GM19025 (cell line): ENCODE data around the gene COQ5.

ENCODE experiments used
- ATAC-seq: cut with Tn5 transposase; IDR thresholded peaks from one replicate; pipeline ENCODE4 v1.9.1; 2021; ENCODE audit warnings: mild to moderate bottlenecking, low read depth, moderate library complexity; ENCODE audit not compliant: unreplicated experiment

Gene COQ5

DNA sequence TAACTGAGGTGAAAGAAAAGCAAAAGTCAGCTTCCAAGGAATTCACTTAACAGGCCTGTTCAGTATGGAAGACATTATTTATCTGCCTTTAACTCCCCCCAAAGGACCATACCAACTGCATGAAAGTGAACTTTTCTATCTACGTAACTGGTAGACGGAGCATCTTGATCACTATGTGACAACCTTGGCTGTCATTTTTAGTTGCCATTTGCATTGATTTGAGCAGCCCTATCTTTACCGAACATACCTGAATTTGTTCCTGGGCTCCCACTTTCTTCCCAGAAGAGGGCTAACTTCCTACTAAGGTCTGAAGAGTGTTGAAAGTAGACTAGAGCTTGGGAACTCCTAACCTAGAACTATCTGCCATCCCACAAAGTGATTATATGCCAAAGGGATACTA, 68.8 kb downstream of the COQ5 start:
- ATAC-seq = no peak

DNA sequence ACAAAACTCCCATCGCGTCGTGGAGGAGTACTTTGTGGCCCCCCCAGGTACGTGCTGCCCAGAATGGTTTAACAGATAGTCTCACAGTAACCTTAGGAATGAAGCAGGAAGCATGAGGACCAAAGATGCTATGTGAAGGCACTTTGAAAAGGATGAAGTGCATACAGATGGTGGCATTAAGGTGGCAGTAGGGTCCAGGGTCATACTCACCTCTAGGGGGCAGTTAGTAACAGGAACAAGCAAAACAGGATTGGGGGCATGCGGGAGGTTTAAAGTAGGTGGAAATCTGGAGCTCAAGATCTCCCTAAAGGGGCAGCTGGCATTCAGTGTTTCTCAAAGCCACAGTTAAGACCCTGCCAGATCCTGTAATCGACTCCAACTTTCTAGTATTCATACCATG, 71.8 kb downstream of the COQ5 start:
- ATAC-seq = no peak

DNA sequence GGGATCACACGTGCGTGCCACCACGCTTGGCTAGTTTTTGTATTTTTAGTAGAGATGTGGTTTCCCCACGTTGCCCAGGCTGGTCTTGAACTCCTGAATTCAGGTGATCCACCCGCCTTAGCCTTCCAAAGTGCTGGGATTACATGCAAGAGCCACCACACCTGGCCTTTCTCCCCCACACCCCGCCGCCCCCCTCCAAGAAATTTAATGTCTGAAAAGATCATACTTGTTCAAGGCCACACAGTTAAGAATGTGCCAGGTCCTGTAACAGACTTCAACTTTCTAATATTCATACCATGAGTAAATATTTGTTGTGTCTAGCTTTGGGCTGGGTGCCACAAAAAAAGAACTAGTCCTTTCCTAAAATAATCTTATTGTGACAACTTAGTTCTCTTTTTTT, 73.7 kb downstream of the COQ5 start:
- no peak for ATAC-seq

DNA sequence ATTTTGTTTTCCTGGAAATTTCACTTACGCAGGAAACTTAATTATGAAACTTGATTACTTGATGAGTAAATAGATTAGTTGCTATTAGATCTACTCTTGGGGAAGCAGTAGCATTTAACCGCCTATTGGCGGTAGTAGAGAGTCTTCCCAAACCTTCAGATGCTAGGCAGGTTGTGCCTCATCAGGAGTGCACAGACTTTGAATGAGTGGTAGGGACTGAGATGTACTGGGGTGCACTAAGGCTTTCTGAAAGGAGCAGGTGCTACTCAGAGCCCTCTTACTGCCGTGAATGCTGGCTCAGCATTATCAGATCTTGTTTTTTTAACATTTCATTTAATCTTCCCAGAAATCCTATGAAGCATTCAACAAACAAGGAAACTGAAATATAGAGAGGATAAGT, 75.0 kb downstream of the COQ5 start:
- no peak for ATAC-seq
